ENCODE results near the gene MRPL30. TPM values are rescaled to one million over a fixed set of nuclear protein-coding genes. Genes with fewer than 3 reads are reported as not detected.

Gene MRPL30
- total and polyA plus RNA-seq, 7 donors, result 20.3 to 44.7 (median 36.3) TPM

GRCh38 chr2:99240431-99240830 lies 59.4 kb downstream of the MRPL30 start:
- DNase-seq (no peak), ATAC-seq (no peak)
- Histone ChIP-seq H3K36me3 (ENCODE audit: insufficient read depth in 1 of 2, low read depth in 1 of 2) (no peaks in the 10 kb centered on the region), H3K27me3 (ENCODE audit: insufficient read depth in 3 of 3, low read length in 2 of 3) (no peaks in the 10 kb centered on the region), H3K27ac (no peak overlapping the region), H3K4me1 (no peaks in the 10 kb centered on the region), H3K9me3 (no peaks in the 10 kb centered on the region), H3K4me3 (no peak overlapping the region)
- no peak for TF ChIP-seq CTCF (IDR thresholded peaks at IDR 0.05)
- WGBS, 3 donors, result 83 to 94% (median 92%) methylated on average over 6 of the region's 6 CpGs
- intact Hi-C loops (cut with DNase I), result no loop called here

DNA sequence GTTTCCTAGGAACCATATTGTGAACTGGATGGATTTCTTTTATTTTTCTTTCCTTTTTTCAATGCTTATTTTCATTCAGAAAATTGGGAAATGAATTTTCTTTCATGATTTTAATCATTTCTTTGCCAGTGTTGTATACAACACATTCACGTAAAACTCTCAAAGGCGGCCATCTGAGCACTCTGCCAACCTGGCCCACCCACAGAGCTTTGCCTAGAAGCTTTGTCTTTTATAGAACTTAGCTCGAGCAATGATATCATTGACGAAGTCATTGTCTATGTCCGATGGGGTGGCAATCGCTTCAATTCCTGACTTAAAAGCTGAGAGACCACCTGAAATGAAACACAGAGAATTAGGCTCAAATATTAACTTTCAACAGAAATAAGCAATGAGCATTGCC lies 61.2 kb downstream of the MRPL30 start:
- H3K27ac ChIP-seq, result no peak overlapping the region
- DNase-seq (no peak), ATAC-seq (no peak)
- no peaks in the 10 kb centered on the region for H3K36me3 ChIP-seq (ENCODE audit: insufficient read depth in 1 of 2, low read depth in 1 of 2)
- no peaks in the 10 kb centered on the region for H3K4me1 ChIP-seq
- WGBS, 3 donors, result 85 to 87% (median 86%) methylated on average over 6 of the region's 6 CpGs
- no peaks in the 10 kb centered on the region for H3K27me3 ChIP-seq (ENCODE audit: insufficient read depth in 3 of 3, low read length in 2 of 3)
- no peak for TF ChIP-seq CTCF (IDR thresholded peaks at IDR 0.05)
- H3K9me3 ChIP-seq, result no peaks in the 10 kb centered on the region
- no peak overlapping the region for H3K4me3 ChIP-seq
- intact Hi-C loops (cut with DNase I), result no loop called here

Other genes starting within 250 kb of the MRPL30 start
- 1 to 10 TPM; 1.6 to 2.8 (median 2.4) TPM for gene CRACDL, start 245.0 kb upstream of the MRPL30 start, total RNA-seq
- 1 to 10 TPM in 2 of 3 donors, under 1 TPM in 1; 0.97 to 3.1 (median 1.9) TPM for gene CRACDL, start 245.0 kb upstream of the MRPL30 start, polyA plus RNA-seq
- not detected for gene C2orf15, start 39.5 kb upstream of the MRPL30 start, total RNA-seq
- gene C2orf15, start 39.5 kb upstream of the MRPL30 start, polyA plus RNA-seq, result under 1 TPM in 2 of 3 donors, not detected in 1; 0.05 to 0.16 TPM
- 1 to 10 TPM; 1.5 to 3.7 (median 2.0) TPM for gene TSGA10, start 26.2 kb upstream of the MRPL30 start, total RNA-seq
- gene TSGA10, start 26.2 kb upstream of the MRPL30 start, polyA plus RNA-seq, result 1 to 10 TPM in 1 of 3 donors, under 1 TPM in 2; 0.08 to 2.2 (median 0.51) TPM
- 1 to 10 TPM; 6.7 to 8.9 (median 7.7) TPM for gene LIPT1, start 26.2 kb upstream of the MRPL30 start, total RNA-seq
- 10 to 100 TPM in 1 of 3 donors, 1 to 10 TPM in 2; 9.6 to 11.3 (median 9.7) TPM for gene LIPT1, start 26.2 kb upstream of the MRPL30 start, polyA plus RNA-seq
- 10 to 100 TPM in 1 of 4 donors, 1 to 10 TPM in 3; 6.8 to 10.5 (median 8.6) TPM for gene MITD1, start 126 bp upstream of the MRPL30 start, total RNA-seq
- 10 to 100 TPM in 2 of 3 donors, 1 to 10 TPM in 1; 9.9 to 22.5 (median 19.0) TPM for gene MITD1, start 126 bp upstream of the MRPL30 start, polyA plus RNA-seq
- gene LYG2, start 74.5 kb downstream of the MRPL30 start, total RNA-seq, result not detected
- gene LYG2, start 74.5 kb downstream of the MRPL30 start, polyA plus RNA-seq, result under 1 TPM in 1 of 3 donors, not detected in 2; 0.04 TPM
- 1 to 10 TPM in 1 of 4 donors, under 1 TPM in 3; 0.39 to 1.0 (median 0.53) TPM for gene LYG1, start 120.0 kb downstream of the MRPL30 start, total RNA-seq
- 1 to 10 TPM; 1.4 to 3.0 (median 2.5) TPM for gene LYG1, start 120.0 kb downstream of the MRPL30 start, polyA plus RNA-seq
- 10 to 100 TPM; 13.0 to 20.3 (median 17.2) TPM for gene TXNDC9, start 155.1 kb downstream of the MRPL30 start, total RNA-seq
- gene TXNDC9, start 155.1 kb downstream of the MRPL30 start, polyA plus RNA-seq, result 10 to 100 TPM; 21.6 to 32.1 (median 28.8) TPM
- 10 to 100 TPM; 54.2 to 94.3 (median 75.2) TPM for gene EIF5B, start 156.2 kb downstream of the MRPL30 start, total RNA-seq
- gene EIF5B, start 156.2 kb downstream of the MRPL30 start, polyA plus RNA-seq, result 100 to 1,000 TPM in 1 of 3 donors, 10 to 100 TPM in 2; 70.5 to 117 (median 83.1) TPM

All from psoas muscle (tissue), 8 donors.